Measurements from ENCODE around the gene CTBP1.

CTBP1 gene

DNA sequence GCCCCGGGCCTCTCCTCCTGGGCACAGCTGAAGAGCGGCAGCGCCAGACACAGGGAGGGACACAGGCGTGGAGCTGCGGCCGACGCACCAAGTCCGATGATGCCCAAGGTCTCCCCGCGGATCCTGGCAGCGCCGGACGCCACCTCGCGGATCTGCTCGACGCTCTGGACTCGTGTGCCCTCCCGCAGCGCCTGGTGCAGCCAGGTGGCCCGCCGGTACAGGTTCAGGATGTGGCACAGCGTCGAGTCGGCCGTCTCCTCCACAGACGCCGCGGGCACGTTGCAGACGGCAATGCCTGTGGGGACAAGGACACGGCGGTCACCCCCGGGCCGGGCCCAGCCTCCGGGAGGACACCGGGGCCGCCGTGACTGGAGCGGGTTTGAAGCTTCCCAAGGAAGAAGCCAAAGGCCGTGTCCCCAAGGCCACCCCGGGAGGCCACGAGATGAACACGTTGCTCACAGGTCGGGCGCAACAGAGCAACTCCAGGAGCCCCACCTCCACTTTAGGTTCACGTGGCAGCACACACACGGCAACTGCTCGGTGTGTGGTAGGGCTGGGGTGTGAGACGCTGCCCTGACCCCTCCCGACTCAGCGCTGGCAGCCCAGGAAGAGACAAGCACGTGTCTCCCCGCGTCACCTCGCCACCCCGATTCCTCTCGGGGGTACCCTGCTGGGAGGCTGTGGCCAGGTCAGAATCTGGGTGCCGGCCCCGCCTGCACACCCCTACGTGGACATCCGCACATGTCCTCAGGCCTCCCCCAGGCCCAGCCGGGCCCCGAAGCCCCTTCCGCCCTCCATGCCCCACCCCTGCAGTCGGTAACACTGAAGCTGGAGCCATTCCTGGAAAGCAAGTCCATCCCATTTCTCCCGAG, 23.4 kb downstream of the CTBP1 start:
- no peak for DNase-seq

DNA sequence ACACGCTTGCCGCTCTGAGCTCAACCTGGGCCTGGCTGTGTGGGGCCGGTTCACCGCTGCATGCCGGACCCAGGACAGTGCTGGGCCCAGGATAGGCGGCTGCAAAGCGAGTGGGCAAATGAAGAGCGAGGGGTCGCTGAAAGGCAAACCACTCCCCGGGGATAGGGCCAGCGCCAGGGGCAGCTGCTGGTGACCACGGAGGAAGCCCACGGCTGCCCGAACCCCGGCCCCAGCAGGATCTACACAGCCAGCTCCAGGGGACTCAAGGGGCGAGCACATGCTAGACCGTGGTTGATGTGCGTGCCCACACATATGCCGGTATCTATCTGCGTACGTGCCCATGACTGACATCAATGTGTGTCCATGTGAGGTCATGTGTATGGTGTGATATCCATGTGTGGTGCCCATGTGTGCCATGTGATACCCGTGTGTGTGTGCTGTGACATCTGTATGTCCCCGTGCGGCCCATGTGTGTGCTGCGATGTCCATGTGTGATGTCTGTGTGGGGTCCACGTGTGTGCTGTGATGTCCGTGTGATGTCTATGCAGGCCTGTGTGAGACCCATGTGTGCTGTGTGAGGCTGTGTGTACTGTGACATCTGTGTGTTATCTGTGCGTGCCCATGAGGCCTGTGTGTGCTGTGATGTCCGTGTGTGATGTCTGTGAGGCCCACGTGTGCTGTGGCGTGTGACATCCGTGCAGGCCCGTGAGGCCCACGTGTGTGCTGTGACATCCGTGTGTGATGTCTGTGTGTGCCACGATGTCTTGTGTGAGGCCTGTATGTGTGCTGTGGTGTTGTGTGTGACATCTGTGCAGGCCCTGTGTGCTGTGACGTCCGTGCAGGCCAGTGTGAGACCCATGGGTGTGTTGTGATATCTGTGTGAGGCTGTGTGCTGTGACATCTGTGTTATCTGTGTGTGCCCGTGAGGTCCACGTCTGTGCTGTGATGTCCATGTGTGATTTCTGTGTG, 24.8 kb downstream of the CTBP1 start:
- no peak for DNase-seq

DNA sequence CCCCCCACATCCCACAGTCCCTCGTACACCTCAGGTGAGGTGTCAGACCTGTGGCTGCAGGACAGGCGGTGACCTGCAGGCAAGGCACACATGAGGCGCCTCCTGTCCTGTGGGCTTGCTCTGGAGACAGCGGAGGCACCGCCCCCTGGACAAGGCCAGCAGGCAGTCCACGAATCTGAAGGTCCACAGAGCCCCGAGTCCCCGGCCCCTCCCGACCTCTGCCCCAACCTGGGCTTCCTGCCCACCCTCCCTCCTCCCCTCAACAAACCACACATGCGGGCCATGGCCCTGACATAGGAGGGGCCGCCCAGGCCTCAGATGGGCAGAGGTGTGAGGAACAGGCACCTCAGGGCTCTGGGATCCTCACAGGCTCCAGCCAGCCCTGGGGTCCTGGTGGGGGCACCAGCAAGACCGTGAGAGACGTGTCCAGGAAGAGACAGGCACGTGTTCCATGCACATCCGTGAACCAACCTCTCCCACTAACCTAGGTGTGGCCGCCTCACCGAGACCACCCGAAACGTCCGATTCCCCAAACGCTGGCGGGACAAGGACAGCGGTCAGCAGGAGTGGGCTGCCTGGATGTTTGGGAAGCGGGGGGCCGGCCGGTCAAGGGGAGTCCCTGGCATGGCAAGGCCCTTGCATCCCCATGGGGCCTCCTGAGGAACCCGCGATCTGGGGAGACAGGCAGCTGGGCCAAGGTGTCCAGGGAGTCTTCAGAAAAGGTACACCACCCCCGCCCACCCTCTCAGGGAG, 25.8 kb downstream of the CTBP1 start:
- DNase-seq, result no peak

DNA sequence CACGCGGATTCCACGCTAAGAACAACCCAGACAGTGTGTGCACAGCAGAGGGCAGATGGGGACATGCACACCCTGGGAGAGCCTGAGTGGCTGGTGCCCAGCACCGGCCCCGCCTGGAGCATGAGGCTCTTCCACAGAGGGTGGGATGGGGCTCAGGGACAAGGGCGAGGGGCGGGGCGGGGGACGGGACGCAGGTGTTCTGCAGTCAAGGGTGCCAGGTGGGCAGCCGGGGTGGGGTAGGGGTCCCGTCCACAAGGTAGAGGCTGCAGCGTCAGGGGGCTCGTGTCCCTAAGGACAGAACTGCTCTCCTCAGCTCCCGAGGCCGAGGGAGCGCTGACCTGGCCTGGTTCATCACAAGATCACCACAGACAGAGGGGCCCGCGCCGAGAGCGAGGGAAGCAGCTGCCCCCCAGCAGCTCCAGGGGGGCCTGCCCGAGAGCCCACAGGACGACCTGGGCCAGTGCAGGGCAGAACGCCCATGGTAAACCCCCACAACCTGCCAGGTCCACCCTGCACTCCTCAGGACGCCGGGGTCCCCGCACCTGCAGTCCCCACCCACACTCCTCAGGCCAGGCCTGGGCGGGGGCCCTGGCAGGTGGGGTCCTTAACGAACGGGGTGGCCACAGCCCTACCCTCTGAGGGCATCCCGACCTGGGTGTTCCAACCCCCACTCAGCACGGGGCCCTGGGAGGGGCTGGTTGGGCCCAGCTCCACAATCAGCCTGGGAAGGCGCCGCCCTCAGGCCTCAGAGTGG, 26.7 kb downstream of the CTBP1 start:
- no peak for DNase-seq

DNA sequence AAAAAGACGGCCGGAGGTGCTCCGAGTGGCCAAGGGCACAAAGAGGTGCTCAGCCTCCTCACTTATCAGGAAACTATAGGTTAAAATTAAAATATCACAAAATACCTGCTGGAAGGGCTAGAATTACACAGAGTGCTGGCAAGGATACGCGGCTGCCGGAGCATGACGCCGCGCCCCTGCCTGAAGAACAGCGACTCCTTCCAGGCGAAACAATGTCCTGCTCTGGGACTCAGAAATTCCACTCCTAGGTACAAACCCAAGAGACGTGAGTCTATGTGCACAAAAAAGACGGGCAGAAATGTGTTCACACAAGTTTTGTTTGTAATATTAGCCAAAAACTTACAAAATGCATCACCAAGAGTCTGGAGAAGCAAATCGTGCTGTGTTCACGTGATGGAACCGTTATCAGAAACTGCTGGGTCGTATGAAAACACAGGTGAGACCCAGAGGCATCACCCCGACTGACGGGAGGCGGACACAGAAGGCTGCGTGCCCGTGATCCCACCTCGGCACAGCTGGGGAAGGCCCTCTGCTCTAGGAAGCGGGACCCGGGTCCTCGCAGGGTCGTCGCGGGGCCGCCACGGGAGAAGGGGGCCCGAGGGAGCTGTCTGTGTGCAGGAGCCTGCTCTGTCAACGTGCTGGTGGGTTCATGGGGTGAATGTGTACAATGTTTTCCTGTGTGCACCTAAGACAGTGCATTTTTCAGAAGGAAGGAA, 27.6 kb downstream of the CTBP1 start:
- no peak for DNase-seq

DNA sequence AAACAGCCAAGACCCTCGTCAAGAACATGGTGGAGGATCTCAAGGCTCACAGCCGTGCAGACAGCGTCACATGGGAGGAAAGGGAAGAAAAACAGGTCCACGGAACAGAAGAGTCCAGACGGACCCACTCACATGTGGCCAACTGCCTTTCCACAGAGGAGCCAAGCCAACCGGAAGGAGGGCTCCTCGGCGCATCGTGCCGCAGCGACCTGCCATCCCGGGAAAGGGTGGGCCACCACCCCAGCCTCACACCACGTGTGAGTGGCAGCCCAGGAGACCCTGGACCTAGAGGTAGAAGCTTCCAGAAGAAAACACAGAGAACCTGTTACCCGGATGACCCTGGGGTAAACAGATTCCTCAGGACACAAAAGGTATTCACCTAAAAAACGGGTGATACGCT, 28.4 kb downstream of the CTBP1 start:
- DNase-seq, result no peak

DNA sequence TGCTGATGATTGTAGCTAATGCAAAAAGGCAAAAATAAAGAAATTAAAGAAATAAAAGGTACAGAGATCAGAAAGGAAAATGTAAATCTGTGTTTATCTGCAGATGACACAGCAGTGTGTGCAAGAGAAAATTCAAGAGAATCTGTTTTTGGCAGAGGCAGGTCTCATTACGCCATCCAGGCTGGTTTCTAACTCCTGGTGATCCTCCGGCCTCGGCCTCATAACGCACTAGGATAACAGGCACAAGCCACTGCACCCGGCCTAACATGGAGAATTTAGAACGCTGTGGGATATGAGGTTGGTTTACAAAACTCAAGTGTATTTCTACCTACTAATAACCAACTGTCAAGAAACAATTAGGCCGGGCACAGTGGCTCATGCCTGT, 29.4 kb downstream of the CTBP1 start:
- DNase-seq, result no peak

DNA sequence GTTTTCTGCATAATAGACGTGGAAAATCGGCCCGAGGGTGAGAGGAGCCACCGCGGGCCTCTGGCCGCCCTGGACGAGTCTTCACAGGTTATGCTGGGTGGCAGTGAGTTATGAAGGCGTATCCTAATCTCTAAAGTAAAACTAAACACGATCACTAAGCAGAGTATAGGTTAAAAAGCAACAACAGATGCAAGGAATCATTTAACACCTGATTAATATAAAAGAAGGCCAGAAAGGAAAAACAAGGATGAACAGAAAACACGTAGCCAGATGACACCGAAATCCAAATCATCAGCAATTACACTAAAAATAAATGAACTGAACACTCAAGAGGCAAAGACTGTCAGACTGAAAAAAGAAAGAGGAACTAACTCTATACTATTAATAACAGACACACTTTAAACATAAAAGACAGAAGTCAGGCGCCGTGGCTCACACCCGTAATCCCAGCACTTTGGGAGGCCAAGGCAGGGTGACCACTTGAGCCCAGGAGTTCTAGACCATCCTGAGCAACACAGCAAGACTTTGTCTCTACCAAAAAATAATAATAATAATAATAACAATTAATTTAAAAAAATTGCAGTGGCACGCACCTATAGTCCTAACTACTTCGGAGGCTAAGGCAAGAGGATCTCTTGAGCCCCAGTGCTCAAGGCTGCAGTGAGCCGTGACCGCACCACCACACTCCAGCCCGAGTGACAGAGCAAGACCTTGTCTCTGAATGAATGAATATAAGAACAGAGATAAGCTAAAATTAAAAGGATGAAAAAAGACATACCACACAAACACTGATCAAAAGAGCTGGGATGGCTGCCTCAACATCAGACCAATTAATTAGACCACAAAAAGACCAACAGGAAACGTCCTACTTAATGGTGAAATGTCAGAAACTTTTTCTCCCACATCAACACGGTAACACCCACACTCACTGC, 30.0 kb downstream of the CTBP1 start:
- DNase-seq, result no peak

DNA sequence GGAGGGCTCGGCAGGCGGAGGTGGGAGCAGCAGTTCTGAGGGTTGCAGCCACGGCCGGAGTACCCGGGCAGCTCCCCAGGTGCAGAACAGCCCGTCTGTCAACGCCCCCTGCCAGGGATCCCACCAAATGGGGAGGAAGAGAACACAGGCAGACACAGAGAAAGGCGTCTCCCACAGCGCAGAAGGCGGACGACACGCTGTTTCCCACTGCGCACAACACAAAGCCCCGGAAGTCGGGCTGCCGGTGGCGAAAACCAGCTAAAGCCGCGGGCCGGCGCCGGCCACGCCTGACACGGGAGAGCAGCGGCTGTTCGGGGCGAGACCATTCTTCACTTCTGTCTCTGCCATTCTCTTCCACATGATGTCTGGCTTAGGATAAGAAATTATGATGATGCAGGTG, 31.6 kb downstream of the CTBP1 start:
- no peak for DNase-seq

DNA sequence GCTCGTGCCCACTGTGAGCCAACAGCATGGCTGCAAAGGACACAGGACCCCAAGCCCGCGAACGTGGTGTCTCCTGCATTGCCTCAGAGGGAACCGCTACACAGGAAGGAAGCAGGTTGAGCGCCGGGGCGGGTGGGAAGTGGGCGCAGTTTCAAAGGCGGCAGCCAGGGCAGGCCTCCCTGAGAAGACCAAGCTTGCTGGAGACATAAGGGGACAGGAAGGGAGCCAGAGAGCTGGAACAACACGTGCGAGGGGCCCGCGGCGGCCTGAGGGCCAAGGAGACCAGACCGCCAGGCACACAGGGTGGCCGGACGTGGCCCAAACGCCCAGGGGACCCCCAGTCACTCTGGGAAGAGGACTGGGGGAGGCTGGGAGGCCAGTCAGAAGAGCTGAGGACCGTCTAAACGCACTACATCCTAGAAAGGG, 32.0 kb downstream of the CTBP1 start:
- DNase-seq, result peak in 4 of 56 donors; percentile 1 to 30 (median 14)

DNA sequence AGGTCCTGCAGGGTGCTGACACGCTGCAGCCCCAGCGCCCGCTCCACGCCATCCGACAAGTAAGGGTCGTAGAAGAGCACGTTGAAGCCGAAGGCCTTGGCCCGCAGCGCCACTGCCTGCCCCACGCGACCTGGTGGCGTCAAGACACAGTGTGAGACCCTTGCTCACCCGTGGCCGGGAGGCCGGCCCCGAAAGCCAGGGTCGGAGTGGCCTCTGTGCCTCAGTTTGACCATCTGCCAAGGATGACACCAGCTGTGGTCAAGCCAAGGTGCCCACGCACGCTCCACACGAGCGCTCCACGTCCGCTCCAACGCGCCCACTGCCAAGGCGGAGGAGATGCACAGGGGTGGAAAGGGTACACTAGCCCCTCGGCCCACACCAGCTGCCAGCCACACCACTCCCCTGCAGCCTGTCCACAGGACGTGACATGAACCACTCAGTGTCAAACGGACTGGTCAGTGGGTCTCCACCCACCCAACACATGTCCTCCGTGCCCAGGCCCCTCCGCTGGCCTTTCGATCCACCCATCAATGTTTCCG, 32.8 kb downstream of the CTBP1 start:
- no peak for DNase-seq

DNA sequence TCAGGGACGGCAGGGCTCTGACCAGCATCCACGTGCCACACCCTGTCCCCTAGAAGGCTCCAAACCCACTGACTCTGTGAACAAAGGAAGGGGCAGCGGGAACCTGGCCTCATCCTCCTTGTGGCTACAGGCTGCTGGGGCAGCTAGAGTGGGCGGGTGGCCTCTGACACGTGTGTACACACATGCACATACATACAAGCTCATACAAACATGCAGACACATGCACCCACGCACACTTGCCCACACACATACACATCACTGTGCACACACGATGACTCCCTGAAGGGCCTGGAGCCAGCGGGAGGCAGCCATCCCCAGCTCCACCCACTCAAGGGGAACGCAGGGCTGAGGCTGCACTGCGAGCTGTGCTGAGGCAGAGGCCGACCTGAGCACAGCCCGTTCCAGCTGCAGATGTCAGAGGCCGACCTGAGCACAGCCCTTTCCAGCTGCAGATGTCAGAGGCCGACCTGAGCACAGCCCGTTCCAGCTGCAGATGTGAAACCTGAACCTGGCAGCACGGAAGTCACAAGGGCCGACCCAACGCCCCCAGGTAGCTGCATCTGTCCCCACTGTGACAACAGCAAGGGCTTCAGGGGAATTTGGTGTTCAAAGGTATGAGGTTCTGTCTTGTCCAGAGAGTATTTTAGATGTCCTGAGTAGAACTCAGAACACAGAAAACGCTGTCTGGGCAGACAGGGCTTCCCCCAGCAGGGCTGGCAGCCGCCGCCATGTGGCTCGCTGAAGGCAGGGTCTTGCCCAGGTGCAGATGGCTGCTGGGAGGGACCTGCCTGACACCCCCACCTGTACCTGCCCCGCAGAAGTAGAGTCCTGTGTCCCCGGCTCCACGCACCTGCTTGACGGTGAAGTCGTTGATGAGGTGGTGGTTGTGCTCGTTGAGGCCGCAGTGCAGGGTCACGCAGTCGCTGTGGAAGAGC, 33.5 kb downstream of the CTBP1 start:
- peak in 4 of 56 donors; percentile 20 to 30 (median 22) for DNase-seq

DNA sequence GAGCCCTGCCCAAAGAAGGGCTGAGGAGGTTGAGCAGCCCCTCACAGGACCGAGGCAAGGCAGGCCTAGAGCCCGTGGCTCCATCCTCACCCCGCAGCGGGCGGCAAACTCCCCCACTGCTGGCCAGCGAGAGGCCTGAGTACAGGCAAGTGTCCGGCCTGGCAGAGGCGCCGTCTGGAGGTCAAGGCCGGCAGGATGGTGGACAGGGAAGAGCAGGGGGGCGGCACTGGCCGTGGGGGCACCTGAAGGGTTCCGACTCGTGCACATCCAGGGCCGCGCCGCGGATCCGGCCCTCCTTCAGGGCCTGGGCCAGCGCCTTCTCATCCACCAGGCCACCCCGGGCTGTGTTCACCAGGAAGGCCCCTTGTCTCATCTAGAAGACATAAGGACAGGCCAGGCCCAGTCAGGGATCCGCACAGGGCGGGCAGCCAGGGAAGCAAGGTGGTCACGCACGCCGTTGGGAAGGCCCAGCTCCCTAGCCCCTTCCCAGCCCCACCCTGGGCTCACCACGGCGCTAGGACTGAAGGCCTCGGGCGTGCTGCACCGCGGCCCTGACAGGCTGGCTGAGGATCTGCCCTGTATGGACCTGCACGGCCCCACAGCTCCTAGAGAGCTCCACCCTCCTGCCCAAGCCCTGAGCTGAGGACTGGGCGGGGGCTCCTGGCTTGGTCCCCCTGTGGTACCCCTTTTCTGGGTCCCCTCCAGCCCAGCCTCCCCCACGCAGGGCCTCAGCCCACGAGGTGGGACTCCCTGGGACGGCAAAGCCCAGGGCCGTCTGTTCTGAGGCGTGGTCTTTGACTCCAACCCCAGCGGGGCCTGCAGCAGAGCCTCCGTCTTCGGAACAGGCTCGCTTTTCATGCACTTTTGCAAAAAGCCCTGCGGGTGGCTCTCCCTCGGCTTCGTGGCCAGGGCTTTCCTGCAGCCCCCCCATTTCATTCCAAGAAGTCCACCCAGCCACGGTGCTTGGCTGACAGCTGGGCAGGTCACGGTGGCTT, 34.5 kb downstream of the CTBP1 start:
- no peak for DNase-seq

DNA sequence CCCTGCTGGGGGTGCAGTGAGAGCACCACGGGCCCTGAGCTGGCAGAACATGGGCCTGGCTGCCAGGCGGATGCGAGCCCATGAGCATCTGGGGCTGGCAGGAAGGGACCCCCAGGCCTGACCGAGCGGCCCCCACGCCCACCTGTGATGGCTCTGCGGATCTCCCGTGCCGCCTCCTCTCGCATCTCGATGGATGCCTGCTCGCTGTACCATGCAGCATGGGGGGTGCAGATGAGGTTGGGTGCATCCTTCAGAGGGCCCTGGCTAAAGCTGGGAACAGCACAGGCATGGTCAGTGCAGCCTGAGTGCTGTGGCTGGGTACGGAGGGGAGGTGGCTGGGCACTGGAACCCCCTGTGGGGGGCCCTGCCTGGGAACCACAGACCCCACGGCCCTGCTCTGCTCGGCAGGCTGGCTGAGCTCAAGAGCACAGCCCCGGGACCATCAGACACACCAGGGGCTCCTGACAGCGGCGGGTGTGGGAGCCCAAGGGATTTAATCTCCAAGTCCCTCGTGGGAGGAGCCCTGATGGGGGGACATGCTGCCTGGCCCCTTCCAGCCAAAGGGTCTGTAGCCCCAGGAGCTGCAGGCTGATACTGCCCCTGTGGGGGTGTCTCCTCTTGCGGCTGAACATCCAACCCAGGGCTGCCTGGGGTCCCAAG, 35.5 kb downstream of the CTBP1 start:
- DNase-seq, result no peak

DNA sequence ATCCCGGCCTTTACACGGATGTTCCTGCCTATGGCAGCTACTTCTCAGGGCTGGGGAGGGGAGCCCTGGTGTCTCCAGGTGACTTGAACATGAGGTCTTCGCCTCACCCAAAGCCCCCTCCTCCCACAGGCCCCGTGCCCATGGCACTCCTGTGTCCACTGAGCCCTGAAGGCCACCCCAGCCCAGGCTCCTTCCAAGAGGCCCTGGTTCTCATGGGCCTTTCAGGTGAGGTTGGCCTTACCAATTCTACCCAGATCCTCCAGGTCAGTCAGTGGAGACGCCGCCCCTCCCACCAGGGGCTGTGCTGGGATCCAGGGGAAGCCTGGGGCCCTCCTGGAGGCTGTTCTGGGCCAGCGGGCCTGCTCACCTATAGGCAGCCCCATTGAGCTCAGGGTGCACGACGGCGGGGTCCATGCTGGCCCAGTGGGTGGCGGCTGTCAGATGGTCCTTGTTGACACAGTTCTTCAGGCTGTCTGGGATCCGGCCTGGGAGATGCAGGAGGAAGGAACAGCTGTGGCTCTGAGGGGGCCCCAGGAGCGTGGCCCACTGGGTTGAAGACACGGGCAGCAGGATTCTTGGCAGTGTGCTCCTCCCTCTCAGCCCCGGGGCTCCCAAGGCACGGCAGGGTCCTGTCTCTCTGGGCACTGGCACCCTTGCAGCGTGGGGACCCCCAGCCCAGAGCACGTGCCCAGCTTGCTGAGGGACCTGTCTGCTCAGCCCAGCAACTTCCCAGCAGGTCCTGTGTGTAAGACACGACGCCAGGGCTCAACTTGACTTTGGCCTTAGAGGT, 36.2 kb downstream of the CTBP1 start:
- no peak for DNase-seq

Data from nucleus accumbens (tissue), 56 donors.